ENCODE data around the gene ANXA11. TPM values are rescaled to one million over a fixed set of nuclear protein-coding genes. Genes with fewer than 3 reads are reported as not detected.
"Not testable (repeated sequence)": the region's sequence is repeated elsewhere in the genome, so short reads cannot be mapped to it uniquely, and the experiment has no call there.

ANXA11 gene
- total RNA-seq, 1 donor from 2014 or later = 237 TPM

DNA sequence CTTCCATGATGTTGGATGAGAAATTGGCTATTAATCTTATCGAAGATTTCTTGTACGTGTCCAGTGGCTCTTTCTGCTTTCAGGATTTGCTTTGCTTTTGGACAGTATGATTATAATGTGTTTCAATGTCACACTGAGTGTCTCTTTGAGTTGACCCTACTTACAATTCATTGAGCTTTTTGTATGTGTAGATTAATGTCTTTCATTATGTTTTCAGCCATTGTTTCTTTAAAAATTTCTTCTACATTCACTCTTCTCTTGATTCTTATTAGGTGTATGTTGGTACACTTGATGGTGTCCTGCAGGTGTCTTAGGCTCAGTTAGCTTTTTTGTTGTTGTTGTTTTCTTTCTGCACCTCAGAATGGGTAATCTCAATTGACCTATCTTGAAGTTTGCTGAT is 56.2 kb downstream of the ANXA11 start:
- intact Hi-C loops (cut with micrococcal nuclease) = no loop called here

DNA sequence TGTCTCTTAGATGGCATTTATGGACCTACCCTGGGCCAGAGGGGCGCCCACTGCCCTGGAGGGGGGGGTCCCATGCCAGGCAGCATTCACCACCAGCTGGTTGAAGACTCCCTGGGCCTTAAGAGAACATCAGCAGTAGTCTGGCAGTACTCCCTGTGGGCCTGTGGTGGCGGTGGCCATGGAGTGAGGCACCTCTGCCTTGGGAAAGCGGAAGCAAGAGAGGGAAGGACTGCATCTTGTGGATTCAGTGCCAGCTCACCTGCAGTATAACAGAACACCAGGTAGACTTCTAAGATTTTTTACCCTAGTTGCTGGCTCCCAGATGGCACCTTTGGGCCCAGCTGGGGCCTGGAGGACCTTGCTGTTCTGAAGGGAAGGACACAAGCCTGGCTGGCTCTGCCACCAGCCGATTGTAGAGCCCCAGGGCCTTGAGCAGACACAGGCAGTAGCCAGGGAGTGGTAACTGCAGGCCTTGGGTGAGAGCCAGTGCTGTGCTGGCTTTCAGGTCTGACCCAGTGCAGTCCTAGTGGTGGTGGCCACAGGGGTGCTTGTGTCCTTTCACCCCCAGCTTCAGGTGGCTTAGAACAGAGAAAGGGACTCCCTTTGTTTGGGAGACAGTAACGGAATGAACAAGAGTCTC is 57.1 kb downstream of the ANXA11 start:
- intact Hi-C loops (cut with micrococcal nuclease) = no loop called here

DNA sequence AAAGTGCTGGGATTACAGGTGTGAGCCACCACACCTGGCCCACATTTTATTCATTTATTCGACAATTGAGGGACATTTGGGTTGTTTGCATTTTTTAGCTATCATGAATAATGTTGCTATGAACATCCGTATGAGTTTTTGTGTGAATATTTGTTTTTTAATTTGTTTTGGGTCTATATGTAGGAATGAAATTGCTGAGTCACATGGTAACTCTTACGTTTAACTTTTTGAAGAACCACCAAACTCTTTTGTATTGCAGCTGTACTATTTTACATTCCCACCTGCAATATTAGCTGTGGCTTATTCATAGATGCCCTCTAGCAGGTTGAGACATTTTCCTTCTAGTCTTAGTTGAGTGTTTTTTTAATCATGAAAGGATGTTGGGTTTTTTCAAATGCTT is 58.4 kb downstream of the ANXA11 start:
- intact Hi-C loops (cut with micrococcal nuclease) = no loop called here

DNA sequence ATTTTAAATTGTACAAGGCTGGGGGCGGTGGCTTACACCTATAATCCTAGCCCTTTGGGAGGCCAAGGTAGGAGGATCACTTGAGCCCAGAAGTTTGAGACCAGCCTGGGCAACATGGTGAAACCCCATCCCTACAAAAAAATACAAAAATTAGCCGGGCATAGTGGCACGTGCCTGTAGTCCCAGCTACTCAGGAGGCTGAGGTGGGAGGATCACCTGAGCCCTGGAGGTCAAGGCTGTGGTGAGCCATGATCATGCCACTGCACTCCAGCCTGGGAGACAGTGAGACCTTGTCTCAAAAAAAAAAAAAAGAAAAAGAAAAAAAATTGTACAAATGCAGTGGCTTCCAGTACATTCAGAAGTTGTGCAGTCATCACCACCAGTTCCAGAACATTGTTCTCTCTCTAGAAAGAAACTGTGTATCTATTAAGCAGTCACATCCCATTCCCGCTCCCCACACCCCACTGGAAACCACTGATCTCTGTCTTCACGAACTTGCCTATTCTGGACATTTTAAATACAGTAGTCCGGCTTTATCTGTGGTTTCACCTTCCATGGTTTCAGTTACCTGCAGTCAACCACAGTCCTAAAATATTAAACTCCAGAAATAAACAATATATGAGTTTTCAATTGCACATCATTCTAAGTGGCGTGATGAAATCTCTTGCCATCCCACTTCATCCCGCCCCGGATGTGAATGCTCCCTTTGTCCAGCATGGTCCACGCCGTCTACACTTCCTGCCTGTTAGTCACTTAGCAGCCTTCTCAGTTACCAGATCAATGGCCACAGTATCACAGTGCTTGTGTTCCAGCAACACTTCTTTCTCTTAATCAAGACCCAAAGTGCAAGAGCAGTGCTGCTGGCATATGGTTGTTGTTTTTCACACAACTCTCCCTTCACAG is 59.7 kb downstream of the ANXA11 start:
- intact Hi-C loops (cut with micrococcal nuclease) = not testable (repeated sequence)

DNA sequence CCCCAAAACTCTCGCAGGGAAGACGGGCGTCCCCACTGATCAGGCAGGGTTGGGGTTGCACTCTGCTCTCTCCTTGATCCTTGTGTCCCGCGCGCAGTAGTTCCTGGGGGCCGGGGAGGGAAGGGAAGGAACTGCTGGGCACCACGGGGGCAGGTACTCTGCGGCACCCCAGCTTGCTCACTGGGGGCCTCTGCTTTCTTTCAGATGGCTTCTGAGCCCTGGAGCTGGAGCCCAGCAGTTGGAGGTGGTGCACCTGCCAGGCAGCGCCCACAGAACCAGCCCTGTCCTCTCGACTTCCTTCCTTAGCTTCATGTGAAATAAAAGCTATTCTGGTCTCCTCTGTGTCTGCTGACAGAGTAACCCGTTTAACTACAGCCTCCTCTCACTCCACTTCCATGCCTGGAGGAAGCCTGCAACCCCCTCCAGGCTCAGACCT is 60.6 kb downstream of the ANXA11 start:
- intact Hi-C loops (cut with micrococcal nuclease) = loop anchor here (1.0 kb wide), 2 partner anchors 43 to 78 kb away; no protein-coding TSS in a partner anchor

DNA sequence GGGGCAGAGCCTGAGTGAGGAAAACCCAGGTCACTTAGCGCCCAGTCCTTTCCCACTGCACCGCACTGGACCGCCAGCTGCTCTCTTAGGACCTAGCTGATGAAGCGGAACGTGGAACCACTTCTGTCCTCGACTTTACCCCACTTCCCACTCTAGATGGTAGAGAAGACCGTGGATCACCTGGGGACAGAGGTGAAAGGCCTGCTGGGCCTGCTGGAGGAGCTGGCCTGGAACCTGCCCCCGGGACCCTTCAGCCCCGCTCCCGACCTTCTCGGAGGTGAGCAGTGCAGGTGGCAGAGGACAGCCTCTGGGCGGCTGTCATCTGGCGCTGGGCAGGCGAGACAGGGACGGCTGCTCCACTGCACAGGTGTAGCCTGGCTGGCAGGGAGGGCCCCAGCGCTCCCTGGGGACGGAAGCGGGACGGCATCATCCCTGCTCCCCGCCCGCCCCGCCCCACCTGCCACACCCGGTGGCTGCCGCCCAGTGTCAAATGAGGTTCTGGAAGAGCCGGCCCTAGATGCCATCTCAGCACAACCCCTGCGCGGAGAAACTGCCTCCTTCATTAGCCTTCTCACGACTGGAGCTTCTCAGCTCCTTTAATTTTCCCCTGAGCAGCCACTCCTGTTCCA is 61.2 kb downstream of the ANXA11 start:
- intact Hi-C loops (cut with micrococcal nuclease) = loop anchor here (1.0 kb wide), 2 partner anchors 43 to 78 kb away; no protein-coding TSS in a partner anchor

DNA sequence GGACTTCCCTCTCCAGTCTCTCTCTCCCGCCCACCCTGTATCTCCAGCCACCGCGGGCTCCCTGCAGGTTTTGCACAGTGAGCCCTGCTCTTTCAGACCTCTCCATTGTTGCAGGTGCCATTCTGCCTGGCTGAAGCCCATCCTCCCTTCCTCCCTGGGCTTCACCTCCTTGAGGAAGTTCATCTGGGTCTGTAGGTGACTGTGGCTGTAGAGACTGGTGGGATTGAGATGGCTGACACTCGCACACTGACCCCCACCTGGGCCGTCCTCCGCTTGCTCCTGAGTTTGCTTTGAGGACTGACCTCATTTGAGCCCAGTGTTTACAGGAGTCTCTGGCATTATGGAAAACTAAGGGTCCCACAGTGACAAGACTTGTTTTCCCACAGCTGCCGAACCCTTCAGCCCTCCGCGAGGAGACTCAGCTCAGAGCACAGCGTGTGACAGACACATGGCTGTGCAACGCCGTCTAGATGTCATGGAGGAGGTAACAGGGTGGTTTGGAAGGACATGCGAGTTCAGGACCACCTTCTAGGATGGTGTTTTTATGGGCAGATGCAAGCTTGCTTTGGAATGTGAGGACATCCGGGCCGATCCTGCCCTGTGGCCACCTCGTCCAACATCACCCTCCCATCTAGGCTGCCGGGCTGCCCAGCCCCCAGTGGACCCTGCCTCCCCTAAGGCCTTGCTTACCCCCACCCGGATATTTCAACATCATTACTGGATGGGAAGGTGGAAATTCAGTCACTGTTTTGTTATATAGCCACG is 63.5 kb downstream of the ANXA11 start:
- intact Hi-C loops (cut with micrococcal nuclease) = no loop called here

DNA sequence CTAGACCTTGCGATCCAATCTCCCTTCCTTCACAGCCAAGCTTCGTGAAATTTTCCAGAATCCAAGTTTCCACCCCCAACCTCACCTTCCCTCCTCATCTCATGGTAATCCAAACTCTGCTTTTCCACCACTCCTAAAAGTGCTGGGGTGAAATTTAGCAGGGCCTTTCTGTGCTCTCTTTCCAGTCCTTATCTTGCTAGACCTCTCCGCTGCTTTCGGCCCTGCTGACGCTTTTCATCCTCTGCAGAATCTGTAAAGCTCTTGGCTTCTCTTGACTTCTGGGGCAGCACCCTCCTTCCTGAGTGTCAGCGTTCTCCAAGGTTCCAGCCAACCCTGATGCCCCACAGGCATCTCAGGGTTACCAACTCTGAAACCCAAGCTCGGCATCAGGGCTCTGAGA is 65.1 kb downstream of the ANXA11 start:
- intact Hi-C loops (cut with micrococcal nuclease) = no loop called here

DNA sequence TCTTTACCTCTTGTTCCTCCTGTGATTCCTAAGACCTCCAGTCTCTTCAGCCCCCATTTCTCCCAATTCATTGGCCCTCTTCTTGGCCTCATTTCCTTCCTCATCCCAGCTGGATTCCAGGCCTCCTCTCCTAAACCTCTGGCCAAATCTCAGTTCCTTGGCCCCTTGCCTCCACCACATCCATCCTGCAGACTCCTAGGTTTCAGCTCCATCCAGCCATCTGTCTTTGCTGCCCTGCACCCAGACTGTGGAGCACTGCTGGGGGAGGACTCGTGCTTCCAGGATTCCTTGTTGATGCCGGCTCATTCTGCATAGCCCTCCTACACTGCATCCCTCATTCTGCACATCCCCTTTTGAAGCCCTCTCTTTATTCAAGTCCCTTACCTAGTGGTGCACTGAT is 66.1 kb downstream of the ANXA11 start:
- intact Hi-C loops (cut with micrococcal nuclease) = no loop called here

DNA sequence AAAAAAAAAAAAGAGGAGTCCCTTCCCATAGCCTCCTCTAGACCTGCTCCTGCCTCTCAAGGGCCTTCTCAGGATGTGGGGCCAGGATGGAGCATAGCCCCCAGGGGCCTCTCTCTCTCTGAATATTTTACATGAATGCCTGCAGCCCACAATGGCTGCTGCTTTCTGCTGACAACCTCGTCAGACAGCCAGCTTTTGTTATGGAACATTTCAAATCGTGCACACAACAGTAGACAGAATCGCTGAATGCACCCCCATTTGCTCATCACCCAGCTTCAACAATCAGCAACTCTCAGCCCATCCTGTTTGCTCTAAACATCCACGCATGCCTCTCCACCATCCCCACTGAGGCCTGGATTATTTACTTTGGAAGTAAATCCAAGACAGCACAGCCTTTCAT is 67.4 kb downstream of the ANXA11 start:
- intact Hi-C loops (cut with micrococcal nuclease) = no loop called here

DNA sequence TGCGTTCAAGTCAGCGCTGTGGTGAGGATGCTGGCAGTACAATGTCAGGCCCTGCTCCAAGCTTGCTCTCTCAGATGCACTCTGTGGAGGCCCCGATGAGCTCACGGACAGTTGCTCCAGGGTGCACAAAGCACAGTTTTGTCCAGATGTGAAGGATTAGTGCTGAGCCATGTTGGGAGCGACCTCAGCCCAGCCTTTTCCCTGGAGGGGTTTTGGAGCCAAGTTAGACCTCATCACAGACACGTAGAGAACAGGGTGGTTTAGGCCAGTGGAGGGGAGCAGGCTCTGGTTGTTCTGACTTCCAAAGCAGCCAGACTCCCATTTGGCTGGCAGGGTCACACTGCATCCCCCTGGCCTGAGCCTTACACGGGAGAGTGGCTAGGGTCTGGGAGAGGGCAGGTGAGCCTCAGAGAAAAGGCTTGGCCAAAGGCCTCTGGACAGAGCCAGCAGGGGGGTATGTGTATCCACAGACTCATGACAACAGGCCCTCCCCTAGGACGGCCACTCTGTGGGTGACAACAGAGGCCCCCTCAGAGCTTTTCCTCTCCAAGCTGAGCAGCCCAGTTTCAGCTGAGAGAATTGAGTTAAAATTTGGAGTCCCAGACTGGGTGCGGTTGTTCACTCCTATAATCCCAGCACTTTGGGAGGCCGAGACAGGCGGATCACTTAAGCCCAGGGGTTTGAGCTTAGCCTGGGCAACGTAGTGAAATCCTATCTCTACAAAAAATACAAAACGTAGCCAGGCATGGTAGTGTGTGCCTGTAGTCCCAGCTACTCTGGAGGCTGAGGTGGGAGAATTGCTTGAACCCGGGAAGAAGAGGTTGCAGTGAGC is 68.1 kb downstream of the ANXA11 start:
- intact Hi-C loops (cut with micrococcal nuclease) = no loop called here

DNA sequence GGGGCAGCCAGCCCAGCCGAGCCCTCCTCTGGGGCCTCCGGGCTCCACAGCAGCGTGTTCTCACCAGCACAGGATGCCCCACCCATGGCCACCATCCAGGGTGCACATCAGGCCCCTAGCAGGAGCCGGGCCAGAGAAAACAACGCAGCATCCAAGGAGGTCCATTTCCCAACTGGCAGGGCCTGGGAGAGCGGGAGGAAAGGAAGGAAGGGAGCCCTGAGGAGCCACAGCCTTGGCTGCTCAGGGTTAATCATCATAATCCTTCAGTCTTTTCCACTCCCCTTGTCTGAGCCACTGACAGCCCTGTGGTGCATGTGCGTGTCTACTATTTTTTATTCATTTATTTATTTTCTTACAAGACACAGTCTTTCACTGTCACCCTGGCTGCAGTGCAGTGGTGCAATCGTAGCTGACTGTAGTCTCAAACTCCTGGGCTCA is 69.2 kb downstream of the ANXA11 start:
- intact Hi-C loops (cut with micrococcal nuclease) = no loop called here

DNA sequence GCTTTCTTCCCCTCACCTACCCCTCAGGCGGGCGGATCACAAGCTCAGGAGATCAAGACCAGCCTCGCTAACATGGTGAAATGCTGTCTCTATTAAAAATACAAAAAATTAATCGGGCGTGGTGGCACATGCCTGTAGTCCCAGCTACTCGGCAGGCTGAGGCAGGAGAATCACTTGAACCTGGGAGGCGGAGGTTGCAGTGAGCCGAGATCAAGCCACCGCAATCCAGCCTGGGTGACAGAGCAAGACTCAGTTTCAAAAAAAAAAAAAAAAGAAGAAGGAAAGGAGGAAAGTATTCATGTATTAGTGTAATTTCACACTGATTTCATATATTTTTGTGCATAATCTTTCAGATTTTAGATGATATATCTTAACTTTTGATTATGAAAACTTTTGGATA is 71.7 kb downstream of the ANXA11 start:
- intact Hi-C loops (cut with micrococcal nuclease) = not testable (repeated sequence)

DNA sequence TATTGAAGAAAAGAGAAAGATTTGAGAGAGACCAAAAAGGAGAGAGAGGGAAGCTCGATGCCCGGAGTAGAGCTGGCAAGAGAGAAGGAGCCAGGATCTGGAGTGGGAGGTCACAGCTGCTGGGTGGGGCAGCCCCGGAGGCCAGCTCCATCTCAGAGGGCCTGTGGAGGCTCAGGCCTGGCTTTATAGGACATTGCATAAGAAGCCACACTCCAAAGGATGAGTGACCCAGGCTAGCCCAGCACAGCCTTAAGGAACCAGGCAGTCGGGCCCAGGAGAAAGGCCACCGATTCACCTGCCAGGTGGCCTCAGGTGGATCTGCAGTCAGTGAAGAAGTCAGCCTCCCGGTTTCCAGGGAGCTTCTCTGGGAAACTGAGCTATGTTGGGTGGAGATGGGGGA is 72.1 kb downstream of the ANXA11 start:
- intact Hi-C loops (cut with micrococcal nuclease) = no loop called here

DNA sequence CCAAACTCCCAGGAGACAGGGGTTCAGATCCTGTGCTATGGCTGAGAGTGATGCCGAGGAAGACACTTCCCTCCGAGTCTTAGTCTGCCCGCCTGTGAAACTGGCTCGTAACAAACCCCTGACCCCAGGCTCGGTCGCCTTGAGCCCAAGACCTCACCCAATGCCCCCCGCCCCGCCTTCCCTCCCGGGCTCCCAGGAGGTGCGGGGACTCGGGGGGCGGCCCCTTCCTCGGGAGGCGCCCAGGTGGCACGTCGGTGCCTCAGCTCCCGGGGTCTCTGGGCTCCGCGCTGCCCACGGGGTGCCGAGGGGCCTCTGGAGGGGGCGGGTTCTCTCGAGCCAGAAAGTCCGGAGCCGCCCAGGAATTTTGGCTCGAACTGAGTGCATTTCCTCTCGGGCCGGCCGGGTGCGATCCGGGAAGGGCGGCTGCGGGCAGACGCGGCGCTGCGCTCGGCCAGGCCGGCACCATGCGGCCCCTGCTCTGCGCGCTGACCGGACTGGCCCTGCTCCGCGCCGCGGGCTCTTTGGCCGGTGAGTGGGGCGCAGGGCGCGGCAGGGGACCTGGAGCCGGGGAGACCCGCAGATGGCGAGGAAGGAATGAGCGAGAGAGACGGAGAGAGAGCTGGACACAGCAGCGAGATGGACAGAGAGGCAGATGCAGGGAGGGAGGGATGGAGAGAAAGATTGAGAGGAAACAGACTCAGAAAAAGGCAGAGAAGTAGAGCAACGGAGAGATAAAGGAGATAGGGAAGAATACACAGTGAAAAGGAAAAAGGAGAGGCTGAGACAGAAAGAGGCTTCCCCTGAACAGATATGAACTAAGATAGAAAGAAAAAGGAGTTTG is 72.8 kb downstream of the ANXA11 start, which contains the start of gene PLAC9:
Gene PLAC9 (plus strand): TSS at position 432 of the 841 bp plus-strand sequence. CDS start 33 bp downstream, at position 465.
- intact Hi-C loops (cut with micrococcal nuclease) = no loop called here

DNA sequence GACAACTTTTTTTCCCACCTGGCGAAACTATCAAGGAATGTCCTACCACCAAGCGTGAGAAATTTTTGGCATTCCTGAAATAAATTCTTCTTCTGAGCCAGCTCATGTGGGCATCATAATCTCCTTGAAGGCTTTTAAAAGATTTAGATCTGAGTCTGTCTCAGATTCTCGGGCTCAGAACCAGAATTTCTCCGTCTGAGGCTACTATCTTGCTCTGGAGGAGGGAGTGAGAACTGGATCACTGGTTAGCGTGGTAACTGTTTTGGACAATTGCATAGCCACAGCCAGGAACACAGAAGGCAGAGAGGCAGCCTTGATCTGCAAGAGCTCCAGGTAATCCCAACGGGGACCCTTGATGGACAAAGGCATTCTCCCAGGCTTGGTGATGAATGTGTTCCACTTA is 73.8 kb downstream of the ANXA11 start:
- intact Hi-C loops (cut with micrococcal nuclease) = loop anchor here (2.0 kb wide), 1 partner anchor 73 kb away; no protein-coding TSS in a partner anchor

DNA sequence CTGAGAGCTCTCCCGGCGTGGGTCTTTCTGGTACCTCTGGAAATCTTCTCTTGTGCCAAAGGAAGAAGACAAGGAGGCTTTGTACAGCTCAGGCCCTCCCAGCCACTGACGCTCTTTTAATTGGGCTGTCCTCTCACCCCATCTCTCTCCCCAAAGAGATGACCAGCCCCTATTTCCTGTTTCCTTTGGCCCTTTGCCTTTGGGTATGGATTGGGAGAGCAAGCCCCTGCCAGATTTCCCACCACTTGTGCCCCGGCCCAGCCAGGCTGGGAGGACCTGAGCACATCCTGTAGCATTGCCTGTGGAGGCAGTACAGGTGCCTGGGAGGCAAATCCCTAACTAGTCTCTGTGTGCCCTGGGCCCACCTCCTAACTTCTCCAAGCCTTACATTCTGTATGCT is 78.5 kb downstream of the ANXA11 start:
- intact Hi-C loops (cut with micrococcal nuclease) = no loop called here

DNA sequence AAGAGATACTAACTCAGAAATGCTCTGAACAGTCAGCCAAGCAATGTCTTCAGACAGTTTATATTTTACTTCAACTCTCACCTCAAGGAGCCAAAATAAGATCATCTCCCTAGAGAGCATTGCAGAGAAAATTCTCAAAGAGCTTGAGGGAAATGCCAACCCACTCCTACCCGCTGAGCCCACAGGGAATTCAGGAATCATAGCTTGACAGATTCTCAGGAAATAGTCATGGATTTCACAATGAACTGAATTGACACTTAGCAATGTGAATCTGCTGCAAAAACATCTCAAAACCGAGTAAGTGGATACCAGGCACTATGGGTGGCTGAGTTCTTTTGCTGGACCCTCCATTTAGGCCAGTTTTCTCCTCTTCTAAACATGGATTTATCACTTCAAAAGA is 82.6 kb downstream of the ANXA11 start:
- intact Hi-C loops (cut with micrococcal nuclease) = no loop called here

DNA sequence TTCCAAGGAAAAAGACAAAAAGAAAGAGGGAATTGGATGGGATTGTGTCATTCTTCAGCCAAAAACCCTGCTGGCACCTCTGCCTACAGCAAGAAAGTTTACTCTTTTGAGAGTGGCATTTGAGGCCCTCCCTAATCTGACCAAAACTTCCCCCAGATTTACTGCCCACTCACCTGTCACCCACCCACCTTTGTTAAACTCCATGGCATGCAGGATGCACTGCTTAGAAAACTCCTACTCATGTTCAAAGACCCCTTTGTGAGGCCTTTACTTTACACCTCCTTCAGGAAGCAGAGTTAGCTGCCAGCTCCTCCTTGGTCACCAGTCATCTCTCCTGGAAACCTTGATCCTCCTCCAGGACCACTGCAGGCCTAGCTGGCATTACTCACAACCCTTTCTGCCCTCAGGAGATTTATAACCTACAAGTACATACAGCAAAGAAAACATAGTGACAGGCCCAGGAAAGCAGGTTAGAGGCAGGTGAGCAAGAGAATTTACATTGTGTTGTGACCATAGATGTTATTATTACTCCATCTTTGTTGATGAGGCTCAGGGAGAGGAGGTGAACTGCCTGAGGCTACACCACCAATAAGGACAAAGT is 83.1 kb downstream of the ANXA11 start:
- intact Hi-C loops (cut with micrococcal nuclease) = no loop called here

Measured in T-helper 1 cell treated with Interleukin-12 subunit alpha and Interleukin-12 subunit beta and Interleukin-4 antibody, amounts not matched to agents 30 ng/mL and 1 ng/mL, for 36 hours (primary cell).